Stomach (tissue), 9 donors: Measurements from ENCODE around the gene INPP5A. TPM values are rescaled to one million over a fixed set of nuclear protein-coding genes. Genes with fewer than 3 reads are reported as not detected.
A peak's percentile ranks its signal among the peaks of the same experiment; 100 is the strongest.

Experiments used
- DNase-seq, 2 donors: peaks; one replicate each; pipeline versions ENCODE4 v3.0.0 to v3.0.0-alpha.2; 2013 to 2019
- H3K27ac ChIP-seq, 5 donors: fragments of 200-600 bp in 4 of 5; sonication (generic) in 4 of 5; one replicate each; pipeline ENCODE4 v1.5.1; 2013 to 2019; ENCODE audit warnings: mild to moderate bottlenecking in 1 of 5, moderate library complexity in 1 of 5
- H3K27me3 ChIP-seq, 3 donors: fragments of 200-600 bp; sonication (generic); one replicate each; pipeline ENCODE4 v1.5.1; 2017 to 2019; ENCODE audit warnings: mixed run types in 1 of 3
- H3K36me3 ChIP-seq, 4 donors: fragments of 200-600 bp; sonication (generic); 1 replicate in 3 of 4; 2 replicates in 1 of 4; pipeline ENCODE4 v1.5.1; 2016 to 2019
- H3K4me1 ChIP-seq, 4 donors: fragments of 200-600 bp; sonication (generic); one replicate each; pipeline ENCODE4 v1.5.1; 2016 to 2019
- H3K4me3 ChIP-seq, 4 donors: fragments of 200-600 bp; sonication (generic) in 3 of 4; one replicate each; pipeline ENCODE4 v1.5.1; 2016 to 2019; ENCODE audit warnings: mild to moderate bottlenecking in 1 of 4
- H3K9me3 ChIP-seq, 4 donors: fragments of 200-600 bp; sonication (generic); one replicate each; pipeline ENCODE4 v1.5.1; 2016 to 2019
- CTCF ChIP-seq, 7 experiments: fragments of 450-650 bp in 4 of 7; fragments of 200-600 bp in 3 of 7; sonication (generic) in 3 of 7; IDR thresholded peaks; one replicate each; pipeline ENCODE4 v1.5.1; 2016 to 2019; ENCODE audit warnings: antibody characterized with exemption in 7 of 7, control low read depth in 2 of 7, mild to moderate bottlenecking in 1 of 7
- EP300 ChIP-seq: sonication (generic); formaldehyde crosslinking; IDR thresholded peaks from one replicate; pipeline ENCODE4 v1.6.1; 2017; ENCODE audit warnings: antibody characterized with exemption
- POLR2A ChIP-seq, 4 donors: fragments of 450-650 bp; IDR thresholded peaks; one replicate each; pipeline ENCODE4 v1.6.1; 2016; ENCODE audit warnings: antibody characterized with exemption in 4 of 4, control low read depth in 2 of 4, mild to moderate bottlenecking in 1 of 4, moderate library complexity in 1 of 4
- POLR2AphosphoS5 ChIP-seq, 3 donors: sonication (generic); formaldehyde crosslinking; IDR thresholded peaks; one replicate each; pipeline ENCODE4 v1.6.1; 2016; ENCODE audit warnings: antibody characterized with exemption in 3 of 3
- WGBS, 5 donors: extraction: QIAGEN DNeasy Blood & Tissue Kit in 3 of 5; methylation state at CpG; one replicate each; pipeline versions ENCODE4 v1.1.5 to v1.1.7; 2013 to 2018; 5-methylcytosine and 5-hydroxymethylcytosine counted together
- intact Hi-C: fragments of 100-400 bp; cut with DNase I; formaldehyde crosslinking; loops from one replicate; pipeline ENCODE4 v1.15.1; 2023; ENCODE audit warnings: low total_unique reads
- polyA plus RNA-seq, 3 donors: library from polyadenylated mRNA; stranded (reverse); fragments of 200-250 nt; gene quantifications; one replicate each; pipeline ENCODE4 v1.2.3, GENCODE V29; 2013
- total RNA-seq, 5 donors: library from RNA; depleted of rRNA; stranded (reverse); fragments of >200 nt; gene quantifications; one replicate each; pipeline versions ENCODE4 v1.1.0 to v1.2.3, GENCODE V29; 2014 to 2016
- donor health status: healthy with polysubstance abuse.
- donor health status: Bipolar disorder and iron deficiency.
- donor health status: healthy.

Gene INPP5A
- total and polyA plus RNA-seq, 8 donors, result 17.2 to 72.3 (median 31.0) TPM

GRCh38 chr10:132664883-132665282, 127.3 kb downstream of the INPP5A start:
- H3K27ac ChIP-seq, result no peak overlapping the region
- 91 to 96% (median 94%) methylated on average over 15 to 16 of the region's 16 CpGs for WGBS, 5 donors
- H3K4me3 ChIP-seq, result no peak overlapping the region
- no peaks in the 10 kb centered on the region for H3K9me3 ChIP-seq
- no peak for DNase-seq
- intact Hi-C loops, result no loop called here
- TF ChIP-seq POLR2A (IDR thresholded peaks at IDR 0.05), result no peak
- no peak for TF ChIP-seq EP300
- no peak for TF ChIP-seq CTCF (IDR thresholded peaks at IDR 0.05)
- TF ChIP-seq POLR2AphosphoS5 (IDR thresholded peaks at IDR 0.05), result no peak
- H3K4me1 ChIP-seq, result peaks cover 0 to 24% (median 11%) of the 10 kb centered on the region in 4 donors
- H3K27me3 ChIP-seq, result no peaks in the 10 kb centered on the region
- H3K36me3 ChIP-seq, result peaks cover 4 to 19% (median 17%) of the 10 kb centered on the region in 4 donors

- no peaks in the 10 kb centered on the region for H3K27me3 ChIP-seq
- DNase-seq, result no peak
- no peak overlapping the region for H3K4me3 ChIP-seq
- 84 to 91% (median 90%) methylated on average over 15 of the region's 15 CpGs for WGBS, 5 donors
- H3K9me3 ChIP-seq, result no peaks in the 10 kb centered on the region
- peaks cover 0 to 24% (median 10%) of the 10 kb centered on the region in 4 donors for H3K4me1 ChIP-seq
- TF ChIP-seq POLR2A (IDR thresholded peaks at IDR 0.05) (no peak), POLR2AphosphoS5 (IDR thresholded peaks at IDR 0.05) (no peak), CTCF (IDR thresholded peaks at IDR 0.05) (no peak), EP300 (no peak)
- peaks cover 4 to 12% (median 8%) of the 10 kb centered on the region in 4 donors for H3K36me3 ChIP-seq
- peak overlapping the region in 3 of 5 donors; percentile 19 to 36 (median 23) for H3K27ac ChIP-seq
- intact Hi-C loops, result no loop called here
These were observed 128.5 kb downstream of the INPP5A start for GRCh38 chr10:132665946-132666704.

GRCh38 chr10:132666705-132667341, 129.2 kb downstream of the INPP5A start:
- H3K9me3 ChIP-seq, result no peaks in the 10 kb centered on the region
- H3K27me3 ChIP-seq, result no peaks in the 10 kb centered on the region
- no peak for DNase-seq
- WGBS, 5 donors, result 80 to 87% (median 85%) methylated on average over 12 of the region's 12 CpGs
- peak overlapping the region in 3 of 5 donors; percentile 19 to 36 (median 23) for H3K27ac ChIP-seq
- H3K36me3 ChIP-seq, result peaks cover 4 to 12% (median 8%) of the 10 kb centered on the region in 4 donors
- TF ChIP-seq POLR2A (IDR thresholded peaks at IDR 0.05), result no peak
- no peak for TF ChIP-seq EP300
- no peak for TF ChIP-seq CTCF (IDR thresholded peaks at IDR 0.05)
- no peak for TF ChIP-seq POLR2AphosphoS5 (IDR thresholded peaks at IDR 0.05)
- intact Hi-C loops, result no loop called here
- H3K4me1 ChIP-seq, result peaks cover 0 to 24% (median 9%) of the 10 kb centered on the region in 4 donors
- no peak overlapping the region for H3K4me3 ChIP-seq

- no peak for TF ChIP-seq EP300
- no peak for TF ChIP-seq POLR2AphosphoS5 (IDR thresholded peaks at IDR 0.05)
- no peak for TF ChIP-seq POLR2A (IDR thresholded peaks at IDR 0.05)
- no peak for TF ChIP-seq CTCF (IDR thresholded peaks at IDR 0.05)
- Histone ChIP-seq H3K9me3 (no peaks in the 10 kb centered on the region), H3K4me3 (no peak overlapping the region), H3K4me1 (peaks cover 0 to 17% (median 6%) of the 10 kb centered on the region in 4 donors), H3K27me3 (no peaks in the 10 kb centered on the region), H3K27ac (no peak overlapping the region), H3K36me3 (peaks cover 4 to 12% (median 8%) of the 10 kb centered on the region in 4 donors)
- DNase-seq, result no peak
- intact Hi-C loops, result no loop called here
- 75 to 83% (median 80%) methylated on average over 20 of the region's 20 CpGs for WGBS, 5 donors
These were observed 129.9 kb downstream of the INPP5A start for GRCh38 chr10:132667342-132668047.
